NOMO-1 treated with dmso at 0.1 percent for 144 hours (cell line): ENCODE measurements around the gene TMEM203.

Experiments used
- DNase-seq: peaks from one replicate; lab custom pipeline; 2025; ENCODE audit not compliant: unreplicated experiment; lab: John Stamatoyannopoulos, UW

TMEM203 gene

DNA sequence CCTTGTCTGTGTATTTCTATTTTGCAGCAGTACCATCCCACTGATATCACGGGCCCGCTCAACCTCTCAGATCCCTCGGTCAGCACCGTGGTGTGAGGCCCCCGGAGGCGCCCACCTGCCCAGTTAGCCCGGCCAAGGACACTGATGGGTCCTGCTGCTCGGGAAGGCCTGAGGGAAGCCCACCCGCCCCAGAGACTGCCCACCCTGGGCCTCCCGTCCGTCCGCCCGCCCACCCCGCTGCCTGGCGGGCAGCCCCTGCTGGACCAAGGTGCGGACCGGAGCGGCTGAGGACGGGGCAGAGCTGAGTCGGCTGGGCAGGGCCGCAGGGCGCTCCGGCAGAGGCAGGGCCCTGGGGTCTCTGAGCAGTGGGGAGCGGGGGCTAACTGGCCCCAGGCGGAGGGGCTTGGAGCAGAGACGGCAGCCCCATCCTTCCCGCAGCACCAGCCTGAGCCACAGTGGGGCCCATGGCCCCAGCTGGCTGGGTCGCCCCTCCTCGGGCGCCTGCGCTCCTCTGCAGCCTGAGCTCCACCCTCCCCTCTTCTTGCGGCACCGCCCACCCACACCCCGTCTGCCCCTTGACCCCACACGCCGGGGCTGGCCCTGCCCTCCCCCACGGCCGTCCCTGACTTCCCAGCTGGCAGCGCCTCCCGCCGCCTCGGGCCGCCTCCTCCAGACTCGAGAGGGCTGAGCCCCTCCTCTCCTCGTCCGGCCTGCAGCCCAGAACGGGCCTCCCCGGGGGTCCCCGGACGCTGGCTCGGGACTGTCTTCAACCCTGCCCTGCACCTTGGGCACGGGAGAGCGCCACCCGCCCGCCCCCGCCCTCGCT is 37.5 kb downstream of the TMEM203 start:
- DNase-seq, result no peak

DNA sequence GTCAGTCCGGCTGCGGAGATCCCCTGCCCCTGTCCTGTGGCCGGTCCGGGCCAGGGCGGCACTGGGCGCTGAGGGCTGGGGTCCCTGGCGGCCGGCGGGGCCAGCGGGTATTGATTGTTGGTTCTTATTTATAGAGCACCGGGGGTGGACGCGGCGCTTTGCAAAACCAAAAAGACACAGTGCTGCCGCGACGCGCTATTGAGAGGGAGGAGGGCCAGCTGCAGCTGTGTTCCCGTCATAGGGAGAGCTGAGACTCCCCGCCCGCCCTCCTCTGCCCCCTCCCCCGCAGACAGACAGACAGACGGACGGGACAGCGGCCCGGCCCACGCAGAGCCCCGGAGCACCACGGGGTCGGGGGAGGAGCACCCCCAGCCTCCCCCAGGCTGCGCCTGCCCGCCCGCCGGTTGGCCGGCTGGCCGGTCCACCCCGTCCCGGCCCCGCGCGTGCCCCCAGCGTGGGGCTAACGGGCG is 38.1 kb downstream of the TMEM203 start:
- DNase-seq, result no peak

DNA sequence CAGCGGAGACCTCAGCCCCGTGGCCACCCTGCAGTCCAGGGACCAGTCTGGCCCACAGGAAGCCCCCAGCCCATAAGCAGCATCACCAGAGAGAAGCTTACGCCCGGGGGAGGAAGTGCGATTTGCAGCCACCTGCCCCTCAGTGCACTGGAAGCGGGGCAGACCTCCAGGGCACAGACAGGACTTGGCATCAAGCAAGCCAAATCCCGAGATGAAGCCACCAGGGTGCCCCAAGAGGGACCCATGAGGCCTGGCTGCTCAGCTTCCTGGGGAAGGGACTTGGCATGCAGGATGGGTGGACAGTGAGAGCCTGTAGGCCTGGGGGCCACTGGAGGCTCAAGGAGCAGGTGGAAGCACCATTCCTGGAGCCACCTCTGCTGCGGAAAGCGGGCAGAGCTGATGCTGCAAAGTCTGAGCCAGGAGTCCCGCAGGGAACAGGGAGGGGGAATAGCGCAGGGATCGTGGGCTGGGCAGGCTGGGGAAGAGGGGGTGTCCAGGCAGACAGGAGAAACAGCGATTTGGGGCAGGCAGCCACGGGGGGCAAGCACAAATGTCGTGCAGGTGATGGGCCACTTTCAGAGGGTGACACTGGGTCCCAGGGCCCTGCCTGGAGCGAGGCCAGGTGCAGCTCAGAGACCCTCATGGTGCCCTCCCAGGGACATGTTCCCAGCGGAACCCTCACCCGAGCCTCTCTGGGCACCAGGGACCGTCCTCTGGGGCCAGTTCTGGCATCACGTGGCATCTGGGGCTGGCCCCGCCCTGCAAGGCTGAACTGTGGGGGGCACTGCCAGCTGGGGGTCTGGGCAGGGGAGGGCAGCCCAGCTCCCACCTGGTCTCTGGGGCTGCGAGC is 38.8 kb downstream of the TMEM203 start:
- DNase-seq, result no peak

DNA sequence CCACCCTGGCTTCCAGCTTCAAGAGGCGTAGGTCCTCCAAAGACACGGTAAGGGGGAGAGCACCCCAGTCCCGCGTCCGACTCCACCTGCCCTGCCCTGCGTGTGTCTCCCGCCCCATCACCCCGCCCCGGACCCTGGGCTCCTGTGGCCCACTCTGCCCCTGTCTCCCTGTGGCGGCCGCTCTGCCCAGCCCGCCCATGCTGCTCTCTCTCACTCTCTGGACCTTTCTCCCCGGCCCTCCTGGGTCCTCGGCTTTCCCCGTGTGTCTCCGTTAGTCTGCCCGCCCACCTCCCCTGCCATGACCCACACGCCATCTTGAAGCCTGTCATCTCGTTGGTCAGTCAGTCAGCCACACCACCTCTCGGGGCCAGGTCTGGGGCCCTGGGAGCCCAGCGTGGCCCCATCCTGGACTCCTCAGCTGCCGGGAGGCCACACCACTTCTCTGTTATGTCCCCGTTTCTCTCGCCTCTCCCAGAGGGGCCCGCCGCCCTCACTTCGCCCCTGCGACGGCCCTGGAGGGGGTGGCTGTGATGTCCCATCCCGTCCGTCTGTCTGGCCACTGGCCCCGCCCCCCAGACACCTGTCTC is 40.1 kb downstream of the TMEM203 start:
- DNase-seq, result no peak

DNA sequence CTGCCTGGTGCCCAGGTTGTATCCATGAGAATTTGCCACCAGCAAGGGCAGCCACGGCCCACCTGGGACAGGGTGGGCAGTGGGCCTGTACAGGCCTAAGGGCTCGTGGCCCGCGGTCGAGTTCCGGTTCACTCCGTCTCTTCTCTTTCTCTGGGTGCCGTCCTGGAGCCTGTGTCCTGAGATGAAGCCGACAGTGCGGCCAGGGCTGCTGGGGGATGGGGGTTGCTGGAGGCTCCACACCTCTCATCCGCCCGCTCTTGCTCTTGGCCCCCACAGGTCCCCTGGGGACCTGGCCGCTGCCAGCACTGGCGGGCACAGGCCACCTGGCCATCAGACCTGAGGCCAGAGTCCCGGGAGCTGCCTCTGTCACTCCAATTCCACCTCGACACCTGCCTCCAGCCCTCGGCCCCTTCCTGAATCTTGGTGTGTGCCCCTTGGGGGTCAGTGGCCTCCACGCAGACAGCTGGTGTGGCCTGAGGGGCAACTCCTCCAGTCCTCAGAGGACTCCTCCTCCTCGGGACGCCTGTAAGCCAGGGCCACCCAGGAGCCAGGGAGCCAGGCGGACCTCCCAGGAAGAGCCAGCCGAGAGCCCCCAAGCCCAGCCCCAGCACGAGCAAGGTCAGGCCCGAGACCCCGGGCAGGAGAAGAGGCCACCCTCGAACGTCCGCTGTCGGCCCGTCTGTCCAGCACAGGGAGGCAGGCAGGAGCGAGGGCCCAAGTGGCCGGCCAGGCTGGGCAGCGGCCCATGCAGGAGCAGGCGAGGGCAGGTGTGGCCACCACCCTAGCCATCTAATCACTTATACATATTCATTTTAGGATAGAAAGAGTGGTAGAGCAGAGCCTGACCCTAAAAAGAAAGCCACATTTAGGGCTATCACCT is 40.8 kb downstream of the TMEM203 start:
- no peak for DNase-seq

DNA sequence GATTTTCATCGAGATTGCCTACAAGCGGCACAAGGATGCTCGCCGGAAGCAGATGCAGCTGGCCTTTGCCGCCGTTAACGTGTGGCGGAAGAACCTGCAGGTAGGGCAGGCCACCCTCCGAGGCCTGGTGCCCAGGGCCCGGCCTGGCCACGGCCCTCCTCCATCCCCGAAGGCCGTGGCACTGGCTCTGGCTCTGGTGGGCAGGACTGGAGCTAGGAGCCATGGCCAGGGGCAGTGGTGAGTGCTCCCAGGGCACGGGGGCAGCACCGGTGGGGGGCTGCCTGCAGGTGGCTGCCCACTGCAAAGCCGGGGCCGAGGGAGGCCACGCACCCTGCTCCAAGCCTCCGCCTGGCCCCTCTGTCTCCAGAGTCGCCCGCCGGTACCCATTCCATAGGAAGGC is 41.6 kb downstream of the TMEM203 start:
- no peak for DNase-seq

DNA sequence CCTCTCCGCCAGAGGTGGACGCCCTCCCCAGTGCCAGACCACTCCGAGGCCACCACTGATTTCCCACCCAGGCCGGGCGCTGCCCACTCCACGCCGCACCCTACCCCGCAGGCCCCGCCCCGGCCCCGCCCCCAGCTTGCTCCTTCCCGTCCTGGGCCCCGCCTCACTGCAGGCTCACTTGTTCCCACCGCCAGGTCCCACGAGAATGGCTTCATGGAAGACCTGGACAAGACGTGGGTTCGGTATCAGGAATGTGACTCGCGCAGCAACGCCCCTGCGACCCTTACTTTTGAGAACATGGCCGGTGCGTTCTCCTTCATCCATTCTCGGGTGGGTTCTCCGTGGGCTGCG is 42.1 kb downstream of the TMEM203 start:
- no peak for DNase-seq

DNA sequence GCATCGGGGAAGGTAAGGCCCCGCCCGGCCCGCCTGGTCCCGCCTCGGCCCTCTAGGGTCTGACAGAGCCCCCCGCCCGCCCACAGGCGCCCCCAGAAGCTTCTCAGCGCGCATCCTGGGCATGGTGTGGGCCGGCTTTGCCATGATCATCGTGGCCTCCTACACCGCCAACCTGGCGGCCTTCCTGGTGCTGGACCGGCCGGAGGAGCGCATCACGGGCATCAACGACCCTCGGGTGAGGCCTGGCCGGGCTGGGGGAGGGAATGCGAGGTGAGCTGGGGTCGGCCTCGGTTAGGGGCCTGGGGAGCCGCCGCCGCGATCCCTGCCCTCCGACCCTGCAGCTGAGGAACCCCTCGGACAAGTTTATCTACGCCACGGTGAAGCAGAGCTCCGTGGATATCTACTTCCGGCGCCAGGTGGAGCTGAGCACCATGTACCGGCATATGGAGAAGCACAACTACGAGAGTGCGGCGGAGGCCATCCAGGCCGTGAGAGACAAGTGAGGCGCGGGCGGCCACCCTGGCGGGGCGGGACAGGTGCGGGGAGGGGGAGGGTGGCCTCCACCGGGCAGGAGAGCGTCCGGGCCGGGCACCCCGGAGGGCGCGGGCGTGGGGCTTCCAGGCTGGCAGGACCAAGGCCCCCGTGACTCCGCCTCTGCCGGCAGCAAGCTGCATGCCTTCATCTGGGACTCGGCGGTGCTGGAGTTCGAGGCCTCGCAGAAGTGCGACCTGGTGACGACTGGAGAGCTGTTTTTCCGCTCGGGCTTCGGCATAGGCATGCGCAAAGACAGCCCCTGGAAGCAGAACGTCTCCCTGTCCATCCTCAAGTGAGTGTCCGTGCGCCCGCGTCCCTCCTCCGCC is 42.7 kb downstream of the TMEM203 start:
- DNase-seq, result no peak

DNA sequence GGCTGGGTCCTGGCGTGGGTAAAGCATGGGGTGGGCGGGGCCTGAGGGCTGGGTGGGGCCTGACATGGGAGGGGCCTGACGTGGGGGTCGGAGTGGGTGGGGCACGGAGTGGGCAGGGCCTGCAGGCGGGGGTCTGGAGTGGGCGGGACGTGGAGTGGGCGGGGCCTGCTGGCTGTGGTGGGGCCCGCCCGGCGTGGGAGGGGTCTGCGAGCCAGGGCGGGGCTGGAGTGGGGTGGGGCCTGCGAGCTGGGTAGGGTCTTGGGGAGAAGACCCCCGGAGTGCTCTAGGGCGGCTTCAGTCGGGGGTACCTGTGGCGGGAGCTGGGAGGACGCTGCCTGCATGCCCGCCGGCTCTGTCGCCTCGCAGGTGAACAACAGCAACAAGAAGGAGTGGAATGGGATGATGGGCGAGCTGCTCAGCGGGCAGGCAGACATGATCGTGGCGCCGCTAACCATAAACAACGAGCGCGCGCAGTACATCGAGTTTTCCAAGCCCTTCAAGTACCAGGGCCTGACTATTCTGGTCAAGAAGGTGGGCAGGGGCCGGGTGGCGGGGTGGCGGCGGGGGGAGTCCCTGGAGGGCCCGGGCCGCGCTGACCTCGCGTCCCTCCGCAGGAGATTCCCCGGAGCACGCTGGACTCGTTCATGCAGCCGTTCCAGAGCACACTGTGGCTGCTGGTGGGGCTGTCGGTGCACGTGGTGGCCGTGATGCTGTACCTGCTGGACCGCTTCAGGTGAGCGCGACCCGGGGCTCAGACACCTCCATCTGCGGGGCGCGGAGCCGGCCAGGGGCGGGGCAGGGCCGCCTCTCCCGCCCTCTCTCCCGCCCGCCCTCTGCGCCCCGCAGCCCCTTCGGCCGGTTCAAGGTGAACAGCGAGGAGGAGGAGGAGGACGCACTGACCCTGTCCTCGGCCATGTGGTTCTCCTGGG is 43.6 kb downstream of the TMEM203 start:
- DNase-seq, result no peak

DNA sequence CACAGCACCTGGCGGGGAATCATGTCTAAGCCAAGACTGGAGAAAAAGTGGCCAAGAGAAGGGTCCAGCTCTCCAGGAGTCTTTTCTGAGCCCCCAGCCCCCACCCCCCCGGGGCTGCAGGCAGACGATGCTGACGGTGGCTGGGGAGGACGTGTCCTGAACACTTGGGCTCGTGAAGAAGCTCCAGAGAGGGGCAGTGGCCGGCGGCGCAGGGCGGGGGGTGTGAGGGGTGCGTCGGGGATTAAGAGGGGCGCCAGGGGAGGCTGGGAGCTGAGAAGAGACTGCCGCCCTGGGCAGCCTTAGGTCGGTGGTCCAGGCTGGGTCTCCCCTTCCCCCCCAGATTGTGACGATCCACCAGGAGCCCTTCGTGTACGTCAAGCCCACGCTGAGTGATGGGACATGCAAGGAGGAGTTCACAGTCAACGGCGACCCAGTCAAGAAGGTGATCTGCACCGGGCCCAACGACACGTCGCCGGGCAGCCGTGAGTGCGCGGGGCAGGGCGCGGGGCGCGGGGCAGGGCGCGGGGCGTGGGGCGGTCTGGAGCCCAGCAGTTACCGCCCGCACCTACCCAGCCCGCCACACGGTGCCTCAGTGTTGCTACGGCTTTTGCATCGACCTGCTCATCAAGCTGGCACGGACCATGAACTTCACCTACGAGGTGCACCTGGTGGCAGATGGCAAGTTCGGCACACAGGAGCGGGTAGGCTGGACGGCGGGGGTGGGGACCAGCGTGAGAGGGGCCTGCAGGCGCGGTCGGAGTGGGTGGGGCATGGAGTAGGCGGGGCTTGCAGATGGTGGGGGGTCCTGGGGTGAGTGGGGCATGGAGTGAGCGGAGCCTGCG is 44.5 kb downstream of the TMEM203 start:
- no peak for DNase-seq

DNA sequence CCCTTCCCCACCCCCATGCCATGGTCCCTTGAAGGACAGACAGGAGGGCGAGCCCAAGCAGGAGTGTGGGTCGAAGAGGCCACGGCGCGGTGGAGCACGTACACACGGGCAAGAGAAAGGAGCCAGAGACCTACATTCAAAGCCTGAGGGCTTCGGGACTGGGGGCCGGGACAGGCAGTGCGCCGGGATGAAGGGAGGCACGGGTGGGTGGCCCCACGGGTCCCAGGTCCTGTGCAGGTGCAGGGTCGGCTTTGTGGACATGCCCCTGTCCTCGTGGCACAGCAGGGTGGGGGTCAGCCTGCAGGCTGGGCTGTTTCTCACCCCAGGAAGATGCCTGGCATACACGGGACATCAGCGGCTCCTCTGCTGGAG is 45.4 kb downstream of the TMEM203 start:
- DNase-seq, result no peak

DNA sequence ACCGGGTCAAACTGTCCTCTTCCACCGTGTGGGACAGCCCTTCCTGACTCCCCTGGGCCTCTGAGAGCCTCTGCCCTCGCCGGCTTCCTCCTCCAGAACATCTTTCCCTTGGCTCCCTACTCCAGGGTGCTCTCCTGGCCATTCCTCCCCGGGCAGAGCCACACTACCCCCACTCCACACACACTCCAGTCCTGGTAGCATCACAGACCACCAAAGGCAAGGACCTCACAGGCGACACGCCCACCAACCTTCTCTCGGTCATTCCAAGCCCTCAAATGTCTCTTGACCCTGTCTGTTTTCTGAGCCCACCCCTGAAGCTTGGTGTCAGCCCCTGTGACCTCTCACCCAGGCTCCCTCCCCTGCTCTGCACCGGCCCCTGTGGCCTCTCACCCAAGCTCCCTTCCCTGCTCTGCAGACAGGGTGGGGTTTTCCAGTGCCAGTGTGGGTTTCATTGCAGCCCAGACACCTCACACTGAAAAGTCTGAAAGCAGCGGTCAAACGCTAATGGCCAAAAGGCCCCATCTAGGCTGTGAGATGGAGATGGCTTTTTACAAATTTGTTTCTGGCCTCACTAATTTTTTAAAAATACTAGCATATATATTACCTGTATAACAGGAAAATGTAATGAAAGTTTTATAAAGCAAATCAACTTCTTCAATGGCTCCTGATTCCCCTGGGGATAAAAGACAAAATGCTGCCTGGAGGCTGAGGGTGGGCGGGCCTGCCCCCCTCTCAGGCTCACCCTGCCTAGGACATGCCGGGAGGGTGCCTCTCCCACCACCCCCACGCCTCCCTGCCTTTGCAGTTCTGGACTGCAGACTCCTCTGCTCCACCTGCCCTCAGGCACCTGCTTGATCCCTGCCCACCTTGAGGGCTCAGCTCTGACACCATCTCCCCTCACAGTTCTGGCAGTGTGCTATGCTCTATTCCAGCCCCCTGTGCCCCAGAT is 46.1 kb downstream of the TMEM203 start:
- DNase-seq, result no peak

DNA sequence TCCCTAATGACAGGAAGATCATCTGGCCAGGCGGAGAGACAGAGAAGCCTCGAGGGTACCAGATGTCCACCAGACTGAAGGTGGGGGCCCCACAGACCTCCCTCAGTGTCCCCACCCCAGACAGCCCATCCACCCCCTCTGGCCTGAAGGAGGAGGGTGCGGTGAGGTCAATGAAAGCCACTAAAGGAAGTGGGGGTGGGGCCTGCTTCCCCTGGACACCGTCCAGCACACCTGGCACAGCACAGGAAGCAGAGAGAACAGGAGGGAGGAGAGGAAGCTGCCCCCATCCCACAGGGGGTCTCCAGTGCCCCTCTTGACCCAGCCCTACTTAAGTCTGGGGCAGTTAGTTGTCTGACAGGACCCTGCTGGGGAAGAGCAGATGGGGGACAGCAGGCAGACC is 46.8 kb downstream of the TMEM203 start:
- no peak for DNase-seq

DNA sequence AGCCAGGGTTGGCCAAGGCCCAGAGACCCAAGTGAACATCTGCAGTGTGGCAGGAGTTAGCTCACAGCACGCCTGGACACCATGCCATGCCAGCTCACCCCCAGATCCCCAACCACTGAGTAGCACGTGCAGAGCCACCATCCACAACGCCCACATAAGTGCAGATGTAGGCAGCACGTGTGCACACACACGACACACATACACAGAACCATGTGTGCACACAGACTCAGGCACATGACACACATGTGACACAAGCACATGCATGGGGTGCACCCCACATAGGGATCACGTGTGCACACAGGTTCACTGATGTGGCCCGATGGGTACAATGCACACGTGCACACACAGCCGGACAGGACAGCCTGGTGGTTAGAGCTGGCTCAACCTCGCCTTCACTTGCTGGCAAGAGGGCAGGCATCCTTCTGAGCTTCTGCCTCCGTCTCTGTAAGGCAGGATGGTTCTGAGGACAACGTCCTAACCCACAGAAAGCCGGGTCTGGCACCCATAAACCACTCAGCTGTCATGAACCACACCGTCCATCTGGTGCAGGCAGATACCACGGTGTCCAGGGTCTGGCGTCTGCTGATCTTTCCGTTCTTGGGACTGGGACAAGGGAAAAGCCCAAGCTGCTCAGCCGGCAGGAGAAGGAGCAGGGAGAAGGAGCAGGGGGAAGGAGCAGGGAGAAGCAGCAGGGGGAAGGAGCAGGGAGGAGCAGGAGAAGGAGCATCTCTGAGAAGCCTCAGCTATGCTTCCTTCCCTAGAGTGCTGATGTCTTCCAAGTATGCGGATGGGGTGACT is 47.6 kb downstream of the TMEM203 start:
- no peak for DNase-seq

DNA sequence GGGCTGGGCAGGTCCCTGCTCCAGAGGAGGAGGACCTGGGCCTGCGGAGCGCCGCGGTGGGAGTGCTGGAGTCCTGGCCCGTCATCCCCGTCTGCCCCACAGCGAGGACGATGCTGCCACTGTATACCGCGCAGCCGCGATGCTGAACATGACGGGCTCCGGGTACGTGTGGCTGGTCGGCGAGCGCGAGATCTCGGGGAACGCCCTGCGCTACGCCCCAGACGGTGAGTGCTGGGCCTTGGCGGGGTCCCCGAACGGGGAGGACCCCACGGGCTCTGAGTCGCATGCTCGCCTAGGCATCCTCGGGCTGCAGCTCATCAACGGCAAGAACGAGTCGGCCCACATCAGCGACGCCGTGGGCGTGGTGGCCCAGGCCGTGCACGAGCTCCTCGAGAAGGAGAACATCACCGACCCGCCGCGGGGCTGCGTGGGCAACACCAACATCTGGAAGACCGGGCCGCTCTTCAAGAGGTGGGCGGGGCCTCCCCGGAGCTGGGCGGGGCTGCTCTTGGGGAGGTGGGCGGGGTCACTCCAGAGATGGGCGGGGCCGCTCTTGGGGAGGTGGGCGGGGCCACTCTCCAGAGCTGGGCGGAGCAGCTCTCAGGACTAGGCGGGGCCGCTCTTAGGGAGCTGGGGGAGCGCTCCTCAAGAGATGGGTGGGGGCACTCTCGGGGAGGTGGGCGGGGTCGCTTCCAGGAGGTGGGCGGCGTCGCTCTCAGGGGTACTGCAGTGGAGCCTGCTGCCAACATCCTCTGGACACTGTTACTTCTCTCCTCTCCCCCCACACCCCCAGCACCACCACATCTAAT is 48.7 kb downstream of the TMEM203 start:
- DNase-seq, result no peak
